OCI-LY1 (cell line): ENCODE measurements around the gene TSPAN1.

Experiments
- H2AFZ ChIP-seq: fragments of 200-600 bp; sonication (generic), shearing (Covaris generic); 2 replicates; pipeline ENCODE4 v1.6.0; 2014; ENCODE audit warnings: antibody characterized with exemption, mild to moderate bottlenecking, low read length
- H3F3A ChIP-seq: fragments of 200-600 bp; sonication (generic), shearing (Covaris generic); 2 replicates; pipeline ENCODE4 v1.6.0; 2014; ENCODE audit warnings: mild to moderate bottlenecking, antibody characterized with exemption, low read length, moderate library complexity; ENCODE audit not compliant: insufficient read depth
- H3K27ac ChIP-seq: fragments of 200-600 bp; sonication (generic); 2 replicates; pipeline ENCODE4 v1.5.1; 2014; ENCODE audit warnings: low read length, mixed run types, mild to moderate bottlenecking, low read depth; ENCODE audit not compliant: poor library complexity, severe bottlenecking
- H3K27me3 ChIP-seq: fragments of 200-600 bp; sonication (generic); 2 replicates; pipeline ENCODE4 v1.6.0; 2014; ENCODE audit warnings: antibody characterized with exemption, mild to moderate bottlenecking, low read length, moderate library complexity; ENCODE audit not compliant: insufficient read depth
- H3K36me3 ChIP-seq: fragments of 200-600 bp; sonication (generic); 2 replicates; pipeline ENCODE4 v1.6.1; 2014; ENCODE audit warnings: mild to moderate bottlenecking, antibody characterized with exemption, low read length, moderate library complexity, mixed read lengths; ENCODE audit not compliant: insufficient read depth
- H3K4me1 ChIP-seq: fragments of 200-600 bp; sonication (generic); 2 replicates; pipeline ENCODE4 v1.5.1; 2014; ENCODE audit warnings: mild to moderate bottlenecking, low read length, moderate library complexity; ENCODE audit not compliant: insufficient read depth, severe bottlenecking
- H3K4me2 ChIP-seq: fragments of 200-600 bp; sonication (generic), shearing (Covaris generic); 2 replicates; pipeline ENCODE4 v1.6.1; 2014; ENCODE audit warnings: low read length
- H3K4me3 ChIP-seq: fragments of 200-600 bp; sonication (generic); 2 replicates; pipeline ENCODE4 v1.5.1; 2014; ENCODE audit warnings: low read length, low read depth, mild to moderate bottlenecking, mixed read lengths; ENCODE audit not compliant: poor library complexity, severe bottlenecking
- H3K79me2 ChIP-seq: fragments of 200-600 bp; shearing (Covaris generic); 2 replicates; pipeline ENCODE4 v1.6.1; 2016; ENCODE audit warnings: mixed run types, low read length, mixed read lengths; ENCODE audit not compliant: insufficient read depth
- H3K9ac ChIP-seq: fragments of 200-600 bp; sonication (generic), shearing (Covaris generic); 2 replicates; pipeline ENCODE4 v1.6.1; 2014; ENCODE audit warnings: mild to moderate bottlenecking, low read length, mixed read lengths
- H3K9me2 ChIP-seq: fragments of 200-600 bp; sonication (generic), shearing (Covaris generic); 2 replicates; pipeline ENCODE4 v1.6.1; 2014; ENCODE audit warnings: low read depth, mild to moderate bottlenecking, low read length, mixed read lengths
- H3K9me3 ChIP-seq: fragments of 200-600 bp; shearing (Covaris generic); 2 replicates; pipeline ENCODE4 v1.6.1; 2014; ENCODE audit warnings: low read length, mixed read lengths
- H4K20me1 ChIP-seq: fragments of 200-600 bp; sonication (generic), shearing (Covaris generic); 2 replicates; pipeline ENCODE4 v1.6.0; 2016; ENCODE audit warnings: mild to moderate bottlenecking, low read length; ENCODE audit not compliant: insufficient read depth
- EZH2 ChIP-seq: fragments of 200-600 bp; sonication (generic), shearing (Covaris generic); IDR thresholded peaks from 2 replicates; pipeline ENCODE4 v1.8.0; 2017; ENCODE audit warnings: borderline replicate concordance, mixed run types, mild to moderate bottlenecking, antibody characterized with exemption, low read length, moderate library complexity, mixed read lengths
- TF ChIP-seq, protein P1 (sequence below): fragments of 200-600 bp; sonication (generic), shearing (Covaris generic); IDR thresholded peaks from 2 replicates; pipeline ENCODE4 v1.5.1; 2017; ENCODE audit warnings: mild to moderate bottlenecking, antibody characterized with exemption, low read length, moderate library complexity, mixed read lengths

Gene TSPAN1

GRCh38 chr1:46134660-46135331, 40.1 kb upstream of the TSPAN1 start:
- H2AFZ ChIP-seq, result no peak overlapping the region
- no peak for TF ChIP-seq EZH2
- TF ChIP-seq, protein P1, sequence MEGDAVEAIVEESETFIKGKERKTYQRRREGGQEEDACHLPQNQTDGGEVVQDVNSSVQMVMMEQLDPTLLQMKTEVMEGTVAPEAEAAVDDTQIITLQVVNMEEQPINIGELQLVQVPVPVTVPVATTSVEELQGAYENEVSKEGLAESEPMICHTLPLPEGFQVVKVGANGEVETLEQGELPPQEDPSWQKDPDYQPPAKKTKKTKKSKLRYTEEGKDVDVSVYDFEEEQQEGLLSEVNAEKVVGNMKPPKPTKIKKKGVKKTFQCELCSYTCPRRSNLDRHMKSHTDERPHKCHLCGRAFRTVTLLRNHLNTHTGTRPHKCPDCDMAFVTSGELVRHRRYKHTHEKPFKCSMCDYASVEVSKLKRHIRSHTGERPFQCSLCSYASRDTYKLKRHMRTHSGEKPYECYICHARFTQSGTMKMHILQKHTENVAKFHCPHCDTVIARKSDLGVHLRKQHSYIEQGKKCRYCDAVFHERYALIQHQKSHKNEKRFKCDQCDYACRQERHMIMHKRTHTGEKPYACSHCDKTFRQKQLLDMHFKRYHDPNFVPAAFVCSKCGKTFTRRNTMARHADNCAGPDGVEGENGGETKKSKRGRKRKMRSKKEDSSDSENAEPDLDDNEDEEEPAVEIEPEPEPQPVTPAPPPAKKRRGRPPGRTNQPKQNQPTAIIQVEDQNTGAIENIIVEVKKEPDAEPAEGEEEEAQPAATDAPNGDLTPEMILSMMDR, result no peak

DNA sequence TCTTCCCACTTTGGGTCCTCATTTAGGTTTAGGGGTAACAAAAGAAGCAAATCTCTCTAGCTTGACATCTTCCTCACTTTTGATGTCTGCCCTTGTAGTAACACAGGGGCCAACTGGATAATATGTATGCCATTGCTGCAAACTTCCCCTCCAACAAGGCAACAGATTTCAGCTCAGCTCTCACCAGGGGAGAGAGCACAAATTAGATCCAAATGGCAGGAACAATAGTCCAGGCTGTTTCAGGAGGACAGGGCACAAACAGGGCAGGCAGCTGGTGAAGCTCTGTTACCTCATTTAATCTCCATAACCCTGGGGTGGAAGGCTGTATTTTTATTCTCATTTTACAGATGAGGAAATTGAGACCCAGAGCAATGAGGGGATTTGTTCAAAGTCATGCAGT, 38.2 kb upstream of the TSPAN1 start:
- Histone ChIP-seq H3K9me3 (no peaks in the 10 kb centered on the region), H2AFZ (no peak overlapping the region), H3K4me2 (no peak overlapping the region), H3K9me2 (no peaks in the 10 kb centered on the region), H3K79me2 (no peaks in the 10 kb centered on the region), H3K36me3 (no peaks in the 10 kb centered on the region), H3K4me3 (no peak overlapping the region), H3F3A (no peaks in the 10 kb centered on the region), H3K9ac (no peak overlapping the region), H3K4me1 (peaks cover 9% of the 10 kb centered on the region), H3K27ac (no peak overlapping the region), H3K27me3 (no peaks in the 10 kb centered on the region), H4K20me1 (no peaks in the 10 kb centered on the region)
- TF ChIP-seq EZH2, result no peak
- TF ChIP-seq, protein P1, result no peak

More at GRCh38 chr1:46134660-46135331, 40.1 kb upstream of the TSPAN1 start:
- H3K27me3 ChIP-seq, result no peaks in the 10 kb centered on the region
- no peaks in the 10 kb centered on the region for H4K20me1 ChIP-seq
- H3K4me1 ChIP-seq, result peaks cover 21% of the 10 kb centered on the region
- no peaks in the 10 kb centered on the region for H3K9me2 ChIP-seq
- H3K36me3 ChIP-seq, result no peaks in the 10 kb centered on the region
- H3K79me2 ChIP-seq, result no peaks in the 10 kb centered on the region; the same call in 1 of the 2 replicates
- no peaks in the 10 kb centered on the region for H3K9me3 ChIP-seq
- H3K9ac ChIP-seq, result no peak overlapping the region
- H3K27ac ChIP-seq, result no peak overlapping the region
- H3K4me3 ChIP-seq, result no peak overlapping the region
- no peak overlapping the region for H3K4me2 ChIP-seq
- H3F3A ChIP-seq, result no peaks in the 10 kb centered on the region

DNA sequence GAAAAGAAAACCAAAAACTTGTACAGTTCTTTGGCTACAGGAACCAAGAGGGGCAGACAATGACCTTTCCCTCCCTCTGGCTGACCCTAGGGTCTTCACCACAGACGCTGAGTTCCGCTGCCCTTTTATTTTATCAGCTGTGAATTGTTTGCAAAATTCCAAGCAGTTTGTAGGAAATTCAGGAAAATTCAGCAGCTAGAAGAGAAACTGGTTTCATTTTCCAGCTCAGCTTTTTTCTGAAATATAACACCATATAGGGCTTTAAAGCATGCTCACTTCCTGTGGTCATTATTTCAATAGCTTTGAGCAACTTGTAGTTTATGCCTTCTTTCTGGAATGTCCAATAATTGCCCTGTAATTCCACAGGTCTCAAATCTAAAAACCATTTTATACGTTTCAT, 37.0 kb upstream of the TSPAN1 start:
- no peak overlapping the region for H3K27ac ChIP-seq
- no peaks in the 10 kb centered on the region for H3F3A ChIP-seq
- TF ChIP-seq EZH2, result no peak
- TF ChIP-seq, protein P1, result no peak
- no peak overlapping the region for H3K9ac ChIP-seq
- no peaks in the 10 kb centered on the region for H3K79me2 ChIP-seq
- H3K4me3 ChIP-seq, result no peak overlapping the region
- no peaks in the 10 kb centered on the region for H3K9me3 ChIP-seq
- no peaks in the 10 kb centered on the region for H3K27me3 ChIP-seq
- H3K36me3 ChIP-seq, result no peaks in the 10 kb centered on the region
- peaks cover 9% of the 10 kb centered on the region for H3K4me1 ChIP-seq
- no peaks in the 10 kb centered on the region for H4K20me1 ChIP-seq
- H3K4me2 ChIP-seq, result no peak overlapping the region
- H3K9me2 ChIP-seq, result no peaks in the 10 kb centered on the region
- no peak overlapping the region for H2AFZ ChIP-seq
